ENCODE measurements around the gene FER1L5.

GRCh38 chr2:96651793-96652192 is 9.2 kb downstream of the FER1L5 start:
- no peak for TF ChIP-seq REST (IDR thresholded peaks at IDR 0.05; ENCODE audit: insufficient replicate concordance, low read depth)
- TF ChIP-seq, protein P1, sequence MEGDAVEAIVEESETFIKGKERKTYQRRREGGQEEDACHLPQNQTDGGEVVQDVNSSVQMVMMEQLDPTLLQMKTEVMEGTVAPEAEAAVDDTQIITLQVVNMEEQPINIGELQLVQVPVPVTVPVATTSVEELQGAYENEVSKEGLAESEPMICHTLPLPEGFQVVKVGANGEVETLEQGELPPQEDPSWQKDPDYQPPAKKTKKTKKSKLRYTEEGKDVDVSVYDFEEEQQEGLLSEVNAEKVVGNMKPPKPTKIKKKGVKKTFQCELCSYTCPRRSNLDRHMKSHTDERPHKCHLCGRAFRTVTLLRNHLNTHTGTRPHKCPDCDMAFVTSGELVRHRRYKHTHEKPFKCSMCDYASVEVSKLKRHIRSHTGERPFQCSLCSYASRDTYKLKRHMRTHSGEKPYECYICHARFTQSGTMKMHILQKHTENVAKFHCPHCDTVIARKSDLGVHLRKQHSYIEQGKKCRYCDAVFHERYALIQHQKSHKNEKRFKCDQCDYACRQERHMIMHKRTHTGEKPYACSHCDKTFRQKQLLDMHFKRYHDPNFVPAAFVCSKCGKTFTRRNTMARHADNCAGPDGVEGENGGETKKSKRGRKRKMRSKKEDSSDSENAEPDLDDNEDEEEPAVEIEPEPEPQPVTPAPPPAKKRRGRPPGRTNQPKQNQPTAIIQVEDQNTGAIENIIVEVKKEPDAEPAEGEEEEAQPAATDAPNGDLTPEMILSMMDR (IDR thresholded peaks at IDR 0.05; ENCODE audit: insufficient read depth, low read length) = no peak
- TF ChIP-seq POLR2AphosphoS5 (IDR thresholded peaks at IDR 0.05; ENCODE audit: low read depth) = no peak
- no peak for TF ChIP-seq SPI1 (IDR thresholded peaks at IDR 0.05; ENCODE audit: borderline replicate concordance, low read depth)
- TF ChIP-seq GABPA (IDR thresholded peaks at IDR 0.05; ENCODE audit: low read depth) = no peak

All from HL-60 (cell line).